CD4-positive, alpha-beta T cell (primary cell): ENCODE data around the gene PSMA5. TPM values are rescaled to one million over a fixed set of nuclear protein-coding genes. Genes with fewer than 3 reads are reported as not detected.

Experiments
- ATAC-seq: fragments of 200-7000 bp; cut with Tn5 transposase; one replicate; pipeline ENCODE4 v1.10.0; 2022; ENCODE audit warnings: mild to moderate bottlenecking; ENCODE audit not compliant: poor library complexity
- CTCF ChIA-PET: fragments of 350-600 bp; sonication (Branson Sonifier 250); formaldehyde crosslinking; loops from one replicate; lab custom pipeline; 2021; ENCODE audit warnings: antibody characterized with exemption, inconsistent platforms; lab: Charles Lee
- POLR2A ChIA-PET: fragments of 350-600 bp; sonication (Branson Sonifier 250); formaldehyde crosslinking; loops from one replicate; lab custom pipeline; 2021; ENCODE audit warnings: antibody characterized with exemption, inconsistent platforms; lab: Charles Lee
- DNase-seq, 14 experiments: peaks; one replicate each; pipeline ENCODE4 v3.0.0-alpha.2; 2013 to 2020; ENCODE audit warnings: mixed read lengths in 2 of 14
- H3K27ac ChIP-seq, 2 donors: one replicate each; pipeline versions ENCODE4 v1.5.1 to v1.7.0; 2013; ENCODE audit warnings: low read length in 2 of 2, low read depth in 1 of 2, mild to moderate bottlenecking in 1 of 2
- H3K27me3 ChIP-seq, 2 experiments: 1 replicate in 1 of 2; 2 replicates in 1 of 2; pipeline versions ENCODE4 v1.6.1 to v1.7.0; 2013; ENCODE audit warnings: low read length in 2 of 2, control low read depth in 1 of 2, mild to moderate bottlenecking in 1 of 2, moderate library complexity in 1 of 2; ENCODE audit not compliant: insufficient read depth in 2 of 2, control insufficient read depth in 1 of 2
- H3K36me3 ChIP-seq: one replicate; pipeline ENCODE4 v1.6.1; 2013; ENCODE audit warnings: low read length, control low read depth; ENCODE audit not compliant: insufficient read depth
- H3K4me1 ChIP-seq: one replicate; pipeline ENCODE4 v1.6.1; 2013; ENCODE audit warnings: low read length, control low read depth; ENCODE audit not compliant: insufficient read depth
- H3K4me3 ChIP-seq: one replicate; pipeline ENCODE4 v1.5.1; 2013; ENCODE audit warnings: mild to moderate bottlenecking, low read length, moderate library complexity
- H3K9me3 ChIP-seq, 2 experiments: 1 replicate in 1 of 2; 2 replicates in 1 of 2; pipeline versions ENCODE4 v1.6.1 to v1.7.0; 2013; ENCODE audit warnings: low read length in 2 of 2, mild to moderate bottlenecking in 2 of 2, control low read depth in 1 of 2, moderate library complexity in 1 of 2; ENCODE audit not compliant: control insufficient read depth in 1 of 2, insufficient read depth in 1 of 2
- H3K27ac Mint-ChIP-seq: one replicate; pipeline ENCODE4 v1.8.0; 2020; ENCODE audit warnings: mixed read lengths
- H3K27me3 Mint-ChIP-seq: one replicate; pipeline ENCODE4 v1.8.0; 2021; ENCODE audit warnings: mixed read lengths
- H3K36me3 Mint-ChIP-seq: one replicate; pipeline ENCODE4 v1.8.0; 2021; ENCODE audit warnings: low read depth, mixed read lengths
- H3K4me1 Mint-ChIP-seq: one replicate; pipeline ENCODE4 v1.8.0; 2021; ENCODE audit warnings: low read depth, mixed read lengths
- H3K4me3 Mint-ChIP-seq: one replicate; pipeline ENCODE4 v1.8.0; 2020; ENCODE audit warnings: mild to moderate bottlenecking, mixed read lengths
- H3K9me3 Mint-ChIP-seq: one replicate; pipeline ENCODE4 v1.8.0; 2020; ENCODE audit warnings: mixed read lengths
- intact Hi-C, 2 experiments: fragments of 100-400 bp; cut with DNase I in 1 of 2; cut with micrococcal nuclease in 1 of 2; formaldehyde crosslinking; loops; one replicate each; pipeline versions ENCODE4 v1.15.1 to v1.9.0; 2023 to 2025; cut with DNase I, micrococcal nuclease
- total RNA-seq, 174 experiments: library from RNA in 2 of 174; stranded (reverse) in 2 of 174; gene quantifications; one replicate each; pipeline ENCODE4 v1.2.3 and lab custom pipeline; 2021 to 2026
- TF ChIP-seq, protein P1 (sequence below): fragments of 200-600 bp; IDR thresholded peaks from one replicate; pipeline ENCODE4 v1.8.0; 2022; ENCODE audit warnings: antibody characterized with exemption, mild to moderate bottlenecking

Gene PSMA5
- total RNA-seq, 2 experiments from 2014 or later = 29.8 to 33.8 TPM

DNA sequence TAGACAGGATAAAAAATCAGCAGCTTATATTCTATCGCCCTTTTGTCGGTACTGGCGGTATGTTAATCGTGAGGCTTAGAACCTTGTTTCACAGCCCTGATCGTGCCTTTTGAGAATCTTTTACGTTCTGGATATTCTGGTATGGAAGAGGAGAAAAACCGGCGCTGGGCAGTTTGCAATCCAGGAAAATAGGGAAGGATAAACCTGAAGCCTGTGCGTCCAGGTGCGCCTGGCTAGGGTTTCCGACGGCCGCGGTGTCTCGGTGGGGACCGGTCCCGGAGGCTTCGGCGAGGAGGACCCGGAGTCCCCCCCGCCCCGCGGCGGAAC is 39.8 kb upstream of the PSMA5 start:
- H3K9me3 ChIP-seq = peaks cover 0 to 8% of the 10 kb centered on the region in 2 experiments
- ChIA-PET CTCF (no interaction called here), POLR2A (interaction anchor here (0.7 kb wide), 1 partner anchor 83 kb away, joined by 3 read pairs; no protein-coding TSS in a partner anchor)
- no peak overlapping the region for H3K27ac Mint-ChIP-seq
- peak overlapping the region; percentile 43 for H3K4me3 ChIP-seq
- peaks cover 87% of the 10 kb centered on the region for H3K27me3 Mint-ChIP-seq
- H3K36me3 ChIP-seq = no peaks in the 10 kb centered on the region
- H3K4me3 Mint-ChIP-seq = peak overlapping the region; percentile 86
- ATAC-seq = no peak
- no peaks in the 10 kb centered on the region for H3K9me3 Mint-ChIP-seq
- intact Hi-C loops = no loop called here
- peaks cover 15% of the 10 kb centered on the region for H3K4me1 Mint-ChIP-seq
- TF ChIP-seq, protein P1, sequence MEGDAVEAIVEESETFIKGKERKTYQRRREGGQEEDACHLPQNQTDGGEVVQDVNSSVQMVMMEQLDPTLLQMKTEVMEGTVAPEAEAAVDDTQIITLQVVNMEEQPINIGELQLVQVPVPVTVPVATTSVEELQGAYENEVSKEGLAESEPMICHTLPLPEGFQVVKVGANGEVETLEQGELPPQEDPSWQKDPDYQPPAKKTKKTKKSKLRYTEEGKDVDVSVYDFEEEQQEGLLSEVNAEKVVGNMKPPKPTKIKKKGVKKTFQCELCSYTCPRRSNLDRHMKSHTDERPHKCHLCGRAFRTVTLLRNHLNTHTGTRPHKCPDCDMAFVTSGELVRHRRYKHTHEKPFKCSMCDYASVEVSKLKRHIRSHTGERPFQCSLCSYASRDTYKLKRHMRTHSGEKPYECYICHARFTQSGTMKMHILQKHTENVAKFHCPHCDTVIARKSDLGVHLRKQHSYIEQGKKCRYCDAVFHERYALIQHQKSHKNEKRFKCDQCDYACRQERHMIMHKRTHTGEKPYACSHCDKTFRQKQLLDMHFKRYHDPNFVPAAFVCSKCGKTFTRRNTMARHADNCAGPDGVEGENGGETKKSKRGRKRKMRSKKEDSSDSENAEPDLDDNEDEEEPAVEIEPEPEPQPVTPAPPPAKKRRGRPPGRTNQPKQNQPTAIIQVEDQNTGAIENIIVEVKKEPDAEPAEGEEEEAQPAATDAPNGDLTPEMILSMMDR = no peak
- no peak for DNase-seq
- no peak overlapping the region for H3K27ac ChIP-seq
- peaks cover 56 to 69% of the 10 kb centered on the region in 2 experiments for H3K27me3 ChIP-seq
- peaks cover 17% of the 10 kb centered on the region for H3K4me1 ChIP-seq
- H3K36me3 Mint-ChIP-seq = no peaks in the 10 kb centered on the region

GRCh38 chr1:109457819-109458218 is 31.6 kb upstream of the PSMA5 start:
- intact Hi-C loops = no loop called here
- Mint-ChIP-seq H3K4me1 (no peaks in the 10 kb centered on the region), H3K27me3 (peaks cover 62% of the 10 kb centered on the region)

GRCh38 chr1:109454497-109455133 is 28.4 kb upstream of the PSMA5 start:
- Mint-ChIP-seq H3K9me3 (peaks cover 14% of the 10 kb centered on the region), H3K4me3 (no peak overlapping the region), H3K27ac (no peak overlapping the region), H3K36me3 (peaks cover 3% of the 10 kb centered on the region), H3K4me1 (no peaks in the 10 kb centered on the region), H3K27me3 (peaks cover 62% of the 10 kb centered on the region)
- TF ChIP-seq, protein P1 = no peak
- ChIA-PET CTCF (no interaction called here), POLR2A (no interaction called here)
- H3K27me3 ChIP-seq = peaks cover 6 to 10% of the 10 kb centered on the region in 2 experiments
- H3K27ac ChIP-seq = no peak overlapping the region
- no peak overlapping the region for H3K4me3 ChIP-seq
- intact Hi-C loops = no loop called here
- ATAC-seq = no peak
- no peaks in the 10 kb centered on the region for H3K36me3 ChIP-seq
- H3K4me1 ChIP-seq = no peaks in the 10 kb centered on the region
- H3K9me3 ChIP-seq = peaks cover 9 to 11% of the 10 kb centered on the region in 2 experiments
- no peak for DNase-seq

More at GRCh38 chr1:109457819-109458218, 31.6 kb upstream of the PSMA5 start:
- Histone ChIP-seq H3K9me3 (peaks cover 6 to 11% of the 10 kb centered on the region in 2 experiments), H3K27ac (no peak overlapping the region), H3K4me3 (no peak overlapping the region), H3K4me1 (no peaks in the 10 kb centered on the region), H3K36me3 (no peaks in the 10 kb centered on the region), H3K27me3 (peaks cover 9 to 12% of the 10 kb centered on the region in 2 experiments)
- DNase-seq = no peak
- POLR2A ChIA-PET = no interaction called here
- CTCF ChIA-PET = interaction anchor here (1.2 kb wide), 1 partner anchor 75 kb away, joined by 3 read pairs; no protein-coding TSS in a partner anchor
- H3K4me3 Mint-ChIP-seq = no peak overlapping the region
- H3K9me3 Mint-ChIP-seq = peaks cover 11% of the 10 kb centered on the region
- TF ChIP-seq, protein P1 = no peak
- H3K27ac Mint-ChIP-seq = no peak overlapping the region
- H3K36me3 Mint-ChIP-seq = peaks cover 3% of the 10 kb centered on the region
- no peak for ATAC-seq
